HUES64 (cell line): ENCODE results near the gene SORL1-AS1.
A peak's percentile ranks its signal among the peaks of the same experiment; 100 is the strongest.
"Not testable (repeated sequence)": the region's sequence is repeated elsewhere in the genome, so short reads cannot be mapped to it uniquely, and the experiment has no call there.

Source experiments
- H3K27ac ChIP-seq: 2 replicates; pipeline ENCODE4 v1.7.0; 2013; ENCODE audit warnings: low read depth, low read length, inconsistent platforms
- H3K27me3 ChIP-seq: 2 replicates; pipeline ENCODE4 v1.6.1; 2013; ENCODE audit warnings: mild to moderate bottlenecking, low read length; ENCODE audit not compliant: insufficient read depth
- H3K36me3 ChIP-seq: 2 replicates; pipeline ENCODE4 v1.6.1; 2013; ENCODE audit warnings: mild to moderate bottlenecking, low read length; ENCODE audit not compliant: insufficient read depth
- H3K4me1 ChIP-seq: 2 replicates; pipeline ENCODE4 v1.6.1; 2013; ENCODE audit warnings: mild to moderate bottlenecking, low read length, moderate library complexity; ENCODE audit not compliant: insufficient read depth
- H3K4me3 ChIP-seq: 2 replicates; pipeline ENCODE4 v1.5.1; 2013; ENCODE audit warnings: mild to moderate bottlenecking, low read length, moderate library complexity
- H3K9ac ChIP-seq: 2 replicates; pipeline ENCODE4 v1.6.1; 2013; ENCODE audit warnings: mild to moderate bottlenecking, low read depth, low read length
- H3K9me3 ChIP-seq: 2 replicates; pipeline ENCODE4 v1.6.1; 2013; ENCODE audit warnings: low read depth, low read length; ENCODE audit not compliant: insufficient read depth
- WGBS: fragments of 150-250, 120-280 bp; methylation state at CpG from one replicate; pipeline ENCODE4 v1.1.7; 2013; ENCODE audit warnings: missing lambda C conversion rate; 5-methylcytosine and 5-hydroxymethylcytosine counted together

Gene SORL1-AS1

GRCh38 chr11:121411330-121411729, 41.4 kb downstream of the SORL1-AS1 start:
- not testable (repeated sequence) for H3K4me3 ChIP-seq, H3K36me3 ChIP-seq, H3K9ac ChIP-seq, H3K27ac ChIP-seq, H3K9me3 ChIP-seq, H3K27me3 ChIP-seq
- peaks cover 17% of the 10 kb centered on the region for H3K4me1 ChIP-seq

GRCh38 chr11:121410041-121410440, 42.7 kb downstream of the SORL1-AS1 start:
- WGBS = 95% methylated on average over 2 of the region's 2 CpGs
- not testable (repeated sequence) for H3K9ac ChIP-seq, H3K4me3 ChIP-seq, H3K36me3 ChIP-seq, H3K27ac ChIP-seq, H3K9me3 ChIP-seq, H3K27me3 ChIP-seq
- peaks cover 28% of the 10 kb centered on the region for H3K4me1 ChIP-seq

- Histone ChIP-seq H3K36me3 (no peaks in the 10 kb centered on the region), H3K9me3 (no peaks in the 10 kb centered on the region), H3K9ac (no peak overlapping the region), H3K4me1 (peaks cover 28% of the 10 kb centered on the region), H3K27ac (no peak overlapping the region), H3K4me3 (no peak overlapping the region), H3K27me3 (no peaks in the 10 kb centered on the region)
- 98% methylated on average over 2 of the region's 2 CpGs for WGBS
Measured at GRCh38 chr11:121408830-121409229, 43.9 kb downstream of the SORL1-AS1 start.

GRCh38 chr11:121406291-121406690, 46.5 kb downstream of the SORL1-AS1 start:
- H3K9ac ChIP-seq = peak overlapping the region; percentile 57
- no peaks in the 10 kb centered on the region for H3K27me3 ChIP-seq
- H3K27ac ChIP-seq = peak overlapping the region; percentile 97
- 0 out of 2 replicates have a peak overlapping the region, but pooled peaks have one; percentile 13 for H3K4me3 ChIP-seq
- no peaks in the 10 kb centered on the region for H3K36me3 ChIP-seq
- H3K9me3 ChIP-seq = peaks cover 11% of the 10 kb centered on the region
- WGBS = 20% methylated on average over 2 of the region's 2 CpGs
- peaks cover 28% of the 10 kb centered on the region for H3K4me1 ChIP-seq

- no peaks in the 10 kb centered on the region for H3K36me3 ChIP-seq
- WGBS = 100% methylated on average over 1 of the region's 1 CpG
- peak overlapping the region; percentile 97 for H3K27ac ChIP-seq
- H3K4me3 ChIP-seq = no peak overlapping the region
- peaks cover 16% of the 10 kb centered on the region for H3K9me3 ChIP-seq
- no peaks in the 10 kb centered on the region for H3K27me3 ChIP-seq
- peaks cover 28% of the 10 kb centered on the region for H3K4me1 ChIP-seq
- peak overlapping the region; percentile 46 for H3K9ac ChIP-seq
Measured at GRCh38 chr11:121405646-121406045, 47.1 kb downstream of the SORL1-AS1 start.

- Histone ChIP-seq H3K36me3 (no peaks in the 10 kb centered on the region), H3K9me3 (no peaks in the 10 kb centered on the region; the same call in 1 of the 2 replicates), H3K27ac (no peak overlapping the region), H3K27me3 (no peaks in the 10 kb centered on the region), H3K4me3 (no peak overlapping the region), H3K4me1 (peaks cover 5% of the 10 kb centered on the region), H3K9ac (no peak overlapping the region)
- WGBS = 92% methylated on average over 4 of the region's 4 CpGs
Measured at GRCh38 chr11:121394785-121395184, 58.0 kb downstream of the SORL1-AS1 start.

GRCh38 chr11:121393855-121394254, 58.9 kb downstream of the SORL1-AS1 start:
- Histone ChIP-seq H3K9ac (no peak overlapping the region), H3K27me3 (no peaks in the 10 kb centered on the region), H3K4me3 (no peak overlapping the region), H3K36me3 (no peaks in the 10 kb centered on the region), H3K9me3 (no peaks in the 10 kb centered on the region; the same call in 1 of the 2 replicates), H3K27ac (no peak overlapping the region), H3K4me1 (peaks cover 14% of the 10 kb centered on the region)
- 93% methylated on average over 4 of the region's 4 CpGs for WGBS

GRCh38 chr11:121391914-121392313, 60.9 kb downstream of the SORL1-AS1 start:
- H3K9ac ChIP-seq = no peak overlapping the region
- H3K4me1 ChIP-seq = peaks cover 14% of the 10 kb centered on the region
- H3K27ac ChIP-seq = no peak overlapping the region
- no peak overlapping the region for H3K4me3 ChIP-seq
- no peaks in the 10 kb centered on the region; the same call in 1 of the 2 replicates for H3K9me3 ChIP-seq
- H3K27me3 ChIP-seq = no peaks in the 10 kb centered on the region
- WGBS = 95% methylated on average over 7 of the region's 7 CpGs
- no peaks in the 10 kb centered on the region for H3K36me3 ChIP-seq

- H3K9ac ChIP-seq = peak overlapping the region; percentile 15; the same call in 1 of the 2 replicates
- no peaks in the 10 kb centered on the region for H3K36me3 ChIP-seq
- no peaks in the 10 kb centered on the region for H3K27me3 ChIP-seq
- H3K9me3 ChIP-seq = no peaks in the 10 kb centered on the region; the same call in 1 of the 2 replicates
- WGBS = 32% methylated on average over 8 of the region's 8 CpGs
- H3K4me1 ChIP-seq = peaks cover 14% of the 10 kb centered on the region
- H3K4me3 ChIP-seq = no peak overlapping the region
- peak overlapping the region; percentile 56; the same call in 1 of the 2 replicates for H3K27ac ChIP-seq
Measured at GRCh38 chr11:121389651-121390050, 63.1 kb downstream of the SORL1-AS1 start.
